Chondrocyte (in vitro differentiated cells): ENCODE results near the gene SH3PXD2A. TPM values are rescaled to one million over a fixed set of nuclear protein-coding genes. Genes with fewer than 3 reads are reported as not detected.

Source experiments
- DNase-seq: peaks from one replicate; pipeline ENCODE4 v3.0.0; 2021; ENCODE audit warnings: mixed read lengths, low spot score
- H3K27ac Mint-ChIP-seq: one replicate; pipeline ENCODE4 v1.8.0; 2021; ENCODE audit warnings: mild to moderate bottlenecking, moderate library complexity, mixed read lengths; ENCODE audit not compliant: unreplicated experiment
- H3K27me3 Mint-ChIP-seq: 2 replicates; pipeline ENCODE4 v1.8.0; 2021; ENCODE audit warnings: low read depth, mixed read lengths
- H3K36me3 Mint-ChIP-seq: 2 replicates; pipeline ENCODE4 v1.8.0; 2021; ENCODE audit warnings: low read depth, mixed read lengths
- H3K4me1 Mint-ChIP-seq: 2 replicates; pipeline ENCODE4 v1.8.0; 2021; ENCODE audit warnings: low read depth, mild to moderate bottlenecking, mixed read lengths
- H3K4me3 Mint-ChIP-seq: one replicate; pipeline ENCODE4 v1.8.0; 2021; ENCODE audit warnings: mild to moderate bottlenecking, moderate library complexity, mixed read lengths; ENCODE audit not compliant: unreplicated experiment
- H3K9me3 Mint-ChIP-seq: 2 replicates; pipeline ENCODE4 v1.8.0; 2021; ENCODE audit warnings: low read depth, mixed read lengths
- CTCF ChIP-seq: fragments of 200-600 bp; sonication (generic); IDR thresholded peaks from 2 replicates; pipeline ENCODE4 v1.5.0; 2021; ENCODE audit warnings: antibody characterized with exemption, mild to moderate bottlenecking, moderate library complexity
- total RNA-seq: library from RNA; stranded (reverse); gene quantifications from 3 replicates; pipeline ENCODE4 v1.2.1, GENCODE V29; 2021

The SH3PXD2A gene
- total RNA-seq, 1 donor from 2014 or later: 46.0 TPM

- Mint-ChIP-seq H3K4me3 (no peak overlapping the region), H3K27ac (no peak overlapping the region), H3K9me3 (peaks cover 5% of the 10 kb centered on the region), H3K36me3 (peaks cover 12% of the 10 kb centered on the region), H3K4me1 (no peaks in the 10 kb centered on the region), H3K27me3 (peaks cover 1% of the 10 kb centered on the region)
- DNase-seq: no peak
- TF ChIP-seq CTCF: no peak
Measured at GRCh38 chr10:103589074-103589630, 266.2 kb downstream of the SH3PXD2A start.

GRCh38 chr10:103587073-103587472 is 268.3 kb downstream of the SH3PXD2A start:
- Mint-ChIP-seq H3K27ac (no peak overlapping the region), H3K4me1 (no peaks in the 10 kb centered on the region), H3K27me3 (no peaks in the 10 kb centered on the region), H3K4me3 (no peak overlapping the region), H3K9me3 (peaks cover 5% of the 10 kb centered on the region), H3K36me3 (peaks cover 12% of the 10 kb centered on the region)
- no peak for DNase-seq
- TF ChIP-seq CTCF: no peak

GRCh38 chr10:103585011-103585405 is 270.4 kb downstream of the SH3PXD2A start:
- H3K27me3 Mint-ChIP-seq: peaks cover 2% of the 10 kb centered on the region
- H3K9me3 Mint-ChIP-seq: peaks cover 5% of the 10 kb centered on the region
- no peak overlapping the region for H3K4me3 Mint-ChIP-seq
- DNase-seq: no peak
- H3K36me3 Mint-ChIP-seq: peaks cover 12% of the 10 kb centered on the region
- H3K4me1 Mint-ChIP-seq: peaks cover 6% of the 10 kb centered on the region
- no peak overlapping the region for H3K27ac Mint-ChIP-seq
- TF ChIP-seq CTCF: no peak

DNA sequence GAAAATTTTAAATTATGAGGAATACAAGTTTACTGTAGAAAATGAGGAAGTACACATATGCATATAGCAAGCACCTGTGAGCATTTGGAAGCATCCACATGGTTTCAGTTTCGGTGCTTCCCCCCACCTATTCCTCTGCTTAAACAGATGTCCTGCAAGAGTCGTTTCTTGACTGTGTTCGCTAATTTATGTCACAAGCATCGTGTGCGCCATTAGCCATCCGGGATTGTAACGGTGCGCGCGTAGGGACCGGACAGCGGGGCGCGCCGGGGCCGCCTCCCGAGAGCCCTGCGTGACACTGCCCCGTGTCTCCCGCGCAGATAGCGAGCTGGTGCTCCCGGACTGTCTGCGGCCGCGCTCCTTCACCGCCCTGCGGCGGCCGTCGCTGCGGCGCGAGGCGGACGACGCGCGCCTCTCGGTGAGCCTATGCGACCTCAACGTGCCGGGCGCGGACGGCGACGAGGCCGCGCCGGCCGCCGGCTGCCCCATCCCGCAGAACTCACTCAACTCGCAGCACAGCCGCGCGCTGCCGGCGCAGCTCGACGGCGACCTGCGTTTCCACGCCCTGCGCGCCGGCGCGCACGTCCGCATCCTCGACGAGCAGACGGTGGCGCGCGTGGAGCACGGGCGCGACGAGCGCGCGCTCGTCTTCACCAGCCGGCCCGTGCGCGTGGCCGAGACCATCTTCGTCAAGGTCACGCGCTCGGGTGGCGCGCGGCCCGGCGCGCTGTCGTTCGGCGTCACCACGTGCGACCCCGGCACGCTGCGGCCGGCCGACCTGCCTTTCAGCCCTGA is 271.0 kb downstream of the SH3PXD2A start:
- peaks cover 5% of the 10 kb centered on the region for H3K9me3 Mint-ChIP-seq

DNA sequence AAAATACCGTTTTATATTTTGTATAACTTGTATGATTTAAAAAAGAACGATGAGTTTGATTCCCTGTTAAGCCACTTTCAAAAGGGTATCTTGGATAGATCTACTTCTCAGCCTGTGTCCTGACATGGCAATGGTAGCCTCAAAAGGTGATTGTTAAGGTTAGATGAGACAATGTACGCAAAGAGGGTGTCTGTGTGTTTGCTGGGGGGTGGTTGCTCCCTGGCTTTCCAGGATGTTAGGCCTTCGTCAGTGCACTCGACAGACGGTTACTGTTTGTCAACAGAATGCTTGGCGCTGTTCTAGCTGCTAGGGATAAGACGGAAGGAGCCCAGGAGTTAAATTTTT is 271.5 kb downstream of the SH3PXD2A start:
- Mint-ChIP-seq H3K27me3 (peaks cover 6% of the 10 kb centered on the region), H3K4me1 (peaks cover 6% of the 10 kb centered on the region), H3K4me3 (no peak overlapping the region), H3K36me3 (peaks cover 10% of the 10 kb centered on the region), H3K9me3 (peaks cover 5% of the 10 kb centered on the region), H3K27ac (no peak overlapping the region)
- DNase-seq: no peak
- no peak for TF ChIP-seq CTCF

More for the DNA sequence above, 271.0 kb downstream of the SH3PXD2A start:
- Mint-ChIP-seq H3K4me3 (no peak overlapping the region), H3K36me3 (peaks cover 12% of the 10 kb centered on the region), H3K27ac (no peak overlapping the region), H3K4me1 (peaks cover 6% of the 10 kb centered on the region), H3K27me3 (peaks cover 3% of the 10 kb centered on the region)
- DNase-seq: no peak
- TF ChIP-seq CTCF: no peak
